PC-3 (cell line): ENCODE data around the gene DRAP1. TPM values are rescaled to one million over a fixed set of nuclear protein-coding genes. Genes with fewer than 3 reads are reported as not detected.

ENCODE experiments used
- ATAC-seq: fragments of 200-7000 bp; cut with Tn5 transposase; 2 replicates; pipeline ENCODE4 v1.9.1; 2020; ENCODE audit warnings: mild to moderate bottlenecking, moderate library complexity
- BruUV-seq: library from RNA; stranded (reverse); fragments of 400-500 nt; replicated peaks from 2 replicates; lab custom pipeline; 2021; lab: Mats Ljungman, UMichigan
- CTCF ChIA-PET: fragments of 300-600 bp; sonication (Branson Sonifier 250); formaldehyde crosslinking; loops from one replicate; lab custom pipeline; 2022; ENCODE audit warnings: antibody characterized with exemption; lab: Charles Lee
- POLR2A ChIA-PET: fragments of 300-600 bp; sonication (Branson Sonifier 250); formaldehyde crosslinking; loops from one replicate; lab custom pipeline; 2022; ENCODE audit warnings: antibody characterized with exemption; ENCODE audit not compliant: unreplicated experiment; lab: Charles Lee
- DNase-seq: peaks from one replicate; pipeline ENCODE4 v3.0.0-alpha.2; 2015
- H2AFZ ChIP-seq: fragments of 300-600 bp; sonication (generic); 2 replicates; pipeline ENCODE4 v1.6.0; 2016; ENCODE audit warnings: antibody characterized with exemption, low read length
- H3F3A ChIP-seq: fragments of 300-600 bp; sonication (generic); one replicate; pipeline ENCODE4 v1.6.0; 2017; ENCODE audit warnings: antibody characterized with exemption, low read length, control low read depth, mild to moderate bottlenecking; ENCODE audit not compliant: unreplicated experiment
- H3K27ac ChIP-seq: fragments of 300-600 bp; sonication (generic); 2 replicates; pipeline ENCODE4 v1.5.1; 2016; ENCODE audit warnings: mild to moderate bottlenecking, low read length
- H3K27me3 ChIP-seq: fragments of 300-600 bp; sonication (generic); 2 replicates; pipeline ENCODE4 v1.6.1; 2016; ENCODE audit warnings: low read length, mixed read lengths
- H3K36me3 ChIP-seq: fragments of 300-600 bp; sonication (generic); 2 replicates; pipeline ENCODE4 v1.6.1; 2016; ENCODE audit warnings: low read depth, mixed run types, low read length, mixed read lengths
- H3K4me1 ChIP-seq: fragments of 300-600 bp; sonication (generic); 2 replicates; pipeline ENCODE4 v1.5.1; 2016; ENCODE audit warnings: low read length; ENCODE audit not compliant: insufficient read depth
- H3K4me2 ChIP-seq: fragments of 300-600 bp; sonication (generic); 2 replicates; pipeline ENCODE4 v1.6.0; 2016; ENCODE audit warnings: low read length
- H3K4me3 ChIP-seq: fragments of 300-600 bp; sonication (generic); 2 replicates; pipeline ENCODE4 v1.5.1; 2016; ENCODE audit warnings: mild to moderate bottlenecking, low read length, mixed read lengths
- H3K79me2 ChIP-seq: fragments of 300-600 bp; sonication (generic); 2 replicates; pipeline ENCODE4 v1.6.1; 2017; ENCODE audit warnings: low read length, mixed read lengths
- H3K9ac ChIP-seq: fragments of 300-600 bp; sonication (generic); 2 replicates; pipeline ENCODE4 v1.6.0; 2016; ENCODE audit warnings: mild to moderate bottlenecking, low read length
- H3K9me2 ChIP-seq: fragments of 300-600 bp; sonication (generic); replicated peaks from 2 replicates; pipeline ENCODE4 v1.6.1; 2016; ENCODE audit warnings: mixed run types, low read length, mixed read lengths
- H3K9me3 ChIP-seq: fragments of 300-600 bp; sonication (generic); 2 replicates; pipeline ENCODE4 v1.6.1; 2016; ENCODE audit warnings: low read length, mixed read lengths
- H4K20me1 ChIP-seq: fragments of 300-600 bp; sonication (generic); 2 replicates; pipeline ENCODE4 v1.6.1; 2016; ENCODE audit warnings: low read length, mixed read lengths
- CTCF ChIP-seq: fragments of 300-600 bp; sonication (generic); conservative IDR thresholded peaks from 2 replicates; pipeline ENCODE4 v1.5.1; 2017; ENCODE audit warnings: antibody characterized with exemption, low read depth, mild to moderate bottlenecking, low read length
- EZH2 ChIP-seq: fragments of 300-600 bp; sonication (generic); IDR thresholded peaks from one replicate; pipeline ENCODE4 v1.6.1; 2017; ENCODE audit warnings: antibody characterized with exemption, mild to moderate bottlenecking, low read length; ENCODE audit not compliant: unreplicated experiment
- EZH2phosphoT487 ChIP-seq: fragments of 300-600 bp; sonication (generic); IDR thresholded peaks from 2 replicates; pipeline ENCODE4 v1.6.1; 2018; ENCODE audit warnings: mild to moderate bottlenecking, antibody characterized with exemption, low read length, borderline replicate concordance
- intact Hi-C: fragments of 100-400 bp; cut with micrococcal nuclease; formaldehyde crosslinking; loops from 2 replicates; pipeline ENCODE4 v1.9.0; 2023
- total RNA-seq: library from RNA; depleted of rRNA; stranded (reverse); fragments of >200 nt; gene quantifications from 2 replicates; pipeline ENCODE4 v1.2.3, GENCODE V29; 2014

Gene DRAP1
- total RNA-seq, 1 experiment from 2014 or later = 944 TPM

- Histone ChIP-seq H3K27ac (peak overlapping the region; percentile 93), H2AFZ (no peak overlapping the region), H3K79me2 (peaks cover 88% of the 10 kb centered on the region), H4K20me1 (0 out of 2 replicates have a peak, but pooled peaks cover 6% of the 10 kb centered on the region), H3K9ac (peak overlapping the region; percentile 92), H3K4me3 (peak overlapping the region; percentile 76), H3F3A (peaks cover 6% of the 10 kb centered on the region), H3K9me3 (no peaks in the 10 kb centered on the region), H3K4me2 (peak overlapping the region; percentile 86), H3K4me1 (peaks cover 60% of the 10 kb centered on the region), H3K36me3 (peaks cover 9% of the 10 kb centered on the region; the same call in 1 of the 2 replicates), H3K9me2 (no peaks in the 10 kb centered on the region), H3K27me3 (no peaks in the 10 kb centered on the region)
- intact Hi-C loops = no loop called here
- TF ChIP-seq CTCF = no peak
- no peak for TF ChIP-seq EZH2phosphoT487
- TF ChIP-seq EZH2 = no peak
- ATAC-seq (no peak), DNase-seq (peak; percentile 36)
- no TSS peak for BruUV-seq
- CTCF ChIA-PET = interaction anchor here (0.6 kb wide), 1 partner anchor 17 kb away, joined by 3 read pairs; no protein-coding TSS in a partner anchor
- POLR2A ChIA-PET = interaction anchor here (0.5 to 1.2 kb wide), 5 partner anchors 22 to 346 kb away, joined by 3 to 17 read pairs (median 3); partner anchors contain the start of genes CCDC85B and FIBP
These were observed 1.6 kb upstream of the DRAP1 start for GRCh38 chr11:65917434-65918210.

GRCh38 chr11:65918211-65919140 is 750 bp upstream of the DRAP1 start, which contains the start of gene C11orf68:
C11orf68 (minus strand) TSS chr11:65919062; CDS start chr11:65919031, 31 bp downstream.
- Histone ChIP-seq H3K27me3 (no peaks in the 10 kb centered on the region), H2AFZ (peak within 1 kb of the TSS; percentile 58), H3K4me3 (peak within 1 kb of the TSS; percentile 82), H3K79me2 (peaks cover 81% of the 10 kb centered on the region), H3K9me2 (no peaks in the 10 kb centered on the region), H3K36me3 (peaks cover 17% of the 10 kb centered on the region; the same call in 1 of the 2 replicates), H3K9ac (peak within 1 kb of the TSS; percentile 92), H3K4me2 (peak within 1 kb of the TSS; percentile 93), H3K27ac (peak within 1 kb of the TSS; percentile 93), H3F3A (peaks cover 8% of the 10 kb centered on the region), H3K4me1 (peaks cover 52% of the 10 kb centered on the region), H4K20me1 (0 out of 2 replicates have a peak, but pooled peaks cover 6% of the 10 kb centered on the region), H3K9me3 (no peaks in the 10 kb centered on the region)
- peak; percentile 9 for ATAC-seq
- ChIA-PET POLR2A (interaction anchor here (0.5 to 1.2 kb wide), 6 partner anchors 23 to 345 kb away, joined by 3 to 17 read pairs (median 3); partner anchors contain the start of genes CCDC85B and FIBP), CTCF (interaction anchor here (0.6 kb wide), 1 partner anchor 18 kb away, joined by 3 read pairs; no protein-coding TSS in a partner anchor)
- DNase-seq = peak; percentile 50
- TSS peak; percentile 64 for BruUV-seq
- TF ChIP-seq CTCF = no peak
- TF ChIP-seq EZH2 = no peak
- TF ChIP-seq EZH2phosphoT487 = no peak
- intact Hi-C loops = no loop called here
